HG03280 (cell line): ENCODE results near the gene HOATZ.

Experiments used
- ATAC-seq: cut with Tn5 transposase; IDR thresholded peaks from one replicate; pipeline ENCODE4 v1.9.1; 2021; ENCODE audit warnings: mild to moderate bottlenecking, moderate library complexity; ENCODE audit not compliant: unreplicated experiment

Gene HOATZ

DNA sequence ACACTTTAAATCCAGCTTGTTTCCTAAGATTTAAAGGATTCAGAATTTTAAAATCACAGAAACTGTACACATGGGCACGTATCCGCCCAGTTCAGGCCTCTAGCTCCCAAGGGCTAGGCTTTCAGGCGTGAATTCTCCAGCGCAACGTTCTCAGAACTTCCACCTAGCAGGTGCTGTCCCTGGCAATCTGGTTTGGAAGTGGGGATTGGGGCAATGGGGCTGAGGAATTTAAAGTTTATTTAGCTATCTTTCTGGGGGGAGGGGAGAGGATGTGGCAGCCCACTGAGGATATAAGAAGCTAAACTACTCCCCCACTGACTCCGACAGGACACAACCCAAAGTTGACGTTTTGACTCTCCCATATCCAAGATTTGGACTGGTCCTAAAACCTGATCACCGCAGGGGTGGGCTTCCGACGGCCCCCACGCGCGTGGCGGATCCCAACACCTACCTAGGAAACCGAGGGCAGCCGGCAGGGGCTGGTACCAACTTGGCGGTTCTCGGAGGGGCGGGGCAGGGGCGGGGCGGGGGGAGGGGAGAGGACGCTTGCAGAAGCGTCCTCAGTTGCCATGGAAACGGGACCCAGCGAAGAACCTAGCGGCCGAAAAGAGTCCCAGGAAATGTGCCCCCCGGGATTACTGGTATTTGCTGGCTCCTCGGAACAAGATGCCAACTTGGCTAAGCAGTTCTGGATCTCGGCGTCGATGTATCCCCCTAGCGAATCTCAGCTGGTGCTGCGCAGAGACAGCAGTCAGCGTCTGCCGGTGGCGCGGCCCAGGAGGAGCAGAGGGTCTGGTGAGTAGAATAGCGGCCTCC, at the start of gene HOATZ:
HOATZ (plus strand) TSS at position 563 of the 816 bp plus-strand sequence; CDS start at position 570, 7 bp downstream.
- no peak for ATAC-seq

DNA sequence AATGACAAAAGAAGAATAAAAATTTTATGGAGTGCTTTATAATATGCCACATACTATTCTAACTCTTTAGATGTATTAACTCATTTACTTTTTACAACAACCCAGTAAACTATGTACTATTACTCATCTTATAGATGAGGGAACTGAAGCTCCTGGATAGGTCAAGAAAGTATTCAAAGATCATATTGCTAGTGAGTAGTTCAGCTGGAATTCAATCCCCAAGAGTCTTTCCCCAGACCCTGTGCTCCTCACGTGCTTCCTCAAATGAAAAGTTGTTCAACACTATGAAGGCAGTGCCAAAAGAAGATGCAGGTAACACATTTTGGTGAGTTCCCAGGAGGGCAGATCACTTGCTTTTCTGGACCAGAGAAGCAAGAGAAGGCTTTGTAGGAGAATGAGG, 49.2 kb upstream of the HOATZ start:
- no peak for ATAC-seq

DNA sequence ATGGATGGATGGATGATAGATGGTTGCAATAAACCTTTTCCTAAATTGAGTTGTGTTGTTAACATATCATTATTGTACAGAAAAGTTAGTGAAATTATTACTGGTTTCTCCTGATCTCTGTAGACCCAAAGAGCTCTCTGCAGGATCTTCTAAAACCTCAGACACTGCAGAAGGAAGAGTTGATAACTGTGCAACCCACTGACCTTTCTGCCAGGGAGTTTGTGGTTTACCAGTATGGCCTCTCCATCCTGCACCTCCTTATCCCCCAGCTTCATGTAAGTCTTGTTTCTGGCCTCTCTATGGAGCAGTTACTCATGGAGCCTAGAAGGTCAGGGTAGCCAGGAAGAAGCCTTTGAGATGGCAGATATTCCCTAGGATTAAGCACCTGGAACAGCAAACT, 48.0 kb upstream of the HOATZ start:
- no peak for ATAC-seq

DNA sequence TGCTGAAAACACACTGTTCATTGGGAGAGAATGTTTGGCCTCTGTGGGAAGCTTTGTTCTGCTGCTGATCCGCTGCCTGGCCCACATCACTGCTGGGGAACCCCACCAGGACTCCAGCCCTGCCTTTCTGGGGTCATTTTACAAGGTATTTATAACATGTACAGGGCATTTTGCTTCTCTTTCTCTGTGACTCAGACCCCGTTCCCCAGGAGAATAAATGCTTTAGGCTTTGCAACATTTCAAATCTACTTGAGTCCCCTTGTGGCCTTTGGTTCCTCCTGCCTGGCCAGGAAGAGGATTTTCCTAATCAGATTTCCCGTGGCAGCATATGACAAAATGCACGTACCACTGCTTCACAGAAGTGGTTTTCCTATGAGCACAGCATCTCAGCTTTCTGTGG, 45.4 kb upstream of the HOATZ start:
- no peak for ATAC-seq

DNA sequence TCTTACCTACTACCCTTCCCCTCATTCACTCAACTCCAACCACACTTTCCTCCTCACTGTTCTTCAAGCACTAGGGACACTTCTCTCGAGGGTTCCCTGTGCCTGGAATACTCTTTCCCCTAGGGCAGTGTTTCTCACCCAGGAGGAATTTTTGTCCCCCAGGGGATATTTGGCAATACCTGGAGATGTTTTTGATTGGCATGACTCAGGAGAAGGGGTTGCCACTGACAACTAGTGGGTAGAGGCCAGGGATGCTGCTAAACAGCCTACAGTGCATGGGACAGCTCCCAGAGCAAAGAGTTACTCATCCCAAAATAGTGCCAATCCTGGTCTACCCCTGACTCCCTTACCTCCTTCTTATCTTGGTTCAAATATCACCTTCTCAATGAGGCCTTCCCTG, 42.4 kb upstream of the HOATZ start:
- no peak for ATAC-seq

DNA sequence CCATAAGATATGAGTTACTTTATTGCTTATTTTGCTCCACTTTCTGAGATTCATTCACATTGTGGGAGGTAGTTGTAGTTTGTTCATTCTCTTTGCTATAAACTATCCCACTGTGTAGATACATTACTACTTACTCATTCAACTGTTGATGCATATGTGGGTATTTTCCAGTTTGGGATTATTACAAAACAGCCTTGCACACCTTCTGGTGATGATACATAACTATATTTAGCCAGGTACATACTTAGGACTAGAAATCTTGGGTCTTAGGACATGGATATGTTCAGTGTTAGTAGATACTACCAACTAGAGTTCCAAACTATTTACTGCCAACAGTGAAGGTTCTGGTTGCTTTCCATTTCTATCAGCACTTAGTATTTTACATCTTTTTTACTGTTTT, 40.1 kb upstream of the HOATZ start:
- no peak for ATAC-seq

DNA sequence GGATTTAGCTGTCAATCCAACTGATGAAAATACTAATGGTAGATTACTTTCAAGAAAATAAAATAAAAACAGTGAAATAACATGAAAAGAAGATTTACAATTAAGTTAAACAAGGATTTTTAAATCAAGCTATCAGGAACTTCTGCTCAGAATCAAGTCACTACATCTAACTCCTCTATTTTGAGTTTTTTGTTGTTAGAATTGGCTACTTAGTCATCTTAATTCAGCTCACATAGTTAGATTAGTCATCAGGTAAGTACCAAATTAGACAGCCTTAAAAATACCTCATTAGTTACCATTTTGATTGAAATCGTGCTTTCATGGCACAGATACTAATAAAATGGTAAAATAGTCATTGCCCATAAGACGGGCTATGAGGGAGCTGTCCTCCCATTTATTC, 38.2 kb upstream of the HOATZ start:
- ATAC-seq, result no peak

DNA sequence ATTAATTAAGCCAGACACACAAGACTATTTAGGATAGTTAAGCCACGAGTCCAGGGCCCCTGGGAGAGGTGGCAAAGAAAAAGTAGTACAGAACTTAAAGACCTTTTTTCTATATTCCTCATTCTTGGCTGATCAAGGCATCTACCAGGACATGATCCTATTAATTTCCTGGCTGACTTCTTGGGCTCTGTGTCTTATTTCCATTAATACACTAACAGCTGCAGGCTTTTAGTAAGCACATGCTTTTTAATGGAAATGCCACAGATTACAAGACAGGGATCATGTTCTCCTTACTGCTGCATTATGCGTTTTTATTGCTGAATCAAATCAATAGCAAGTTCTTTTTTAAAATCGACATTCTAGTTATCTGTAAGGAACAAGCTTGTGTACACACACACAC, 37.6 kb upstream of the HOATZ start:
- no peak for ATAC-seq

DNA sequence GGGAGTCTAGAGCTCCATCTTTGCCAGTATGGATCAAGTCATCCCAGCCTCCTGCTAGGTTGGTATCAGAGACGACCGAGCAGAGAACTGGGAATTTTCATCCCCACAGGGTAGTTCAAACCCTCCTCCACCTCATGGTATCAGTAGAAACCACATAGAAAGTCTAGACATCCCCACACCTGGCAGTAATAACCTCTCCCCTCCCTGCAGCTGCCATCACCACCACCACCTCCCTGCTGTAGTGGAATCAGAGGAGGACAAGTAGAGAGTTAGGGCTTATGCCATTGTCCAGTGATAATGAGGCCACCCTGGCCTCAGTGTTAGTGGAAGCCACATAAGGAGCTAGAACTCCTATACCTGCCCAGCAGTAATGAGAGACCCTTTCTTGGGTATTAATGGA, 36.7 kb upstream of the HOATZ start:
- no peak for ATAC-seq

DNA sequence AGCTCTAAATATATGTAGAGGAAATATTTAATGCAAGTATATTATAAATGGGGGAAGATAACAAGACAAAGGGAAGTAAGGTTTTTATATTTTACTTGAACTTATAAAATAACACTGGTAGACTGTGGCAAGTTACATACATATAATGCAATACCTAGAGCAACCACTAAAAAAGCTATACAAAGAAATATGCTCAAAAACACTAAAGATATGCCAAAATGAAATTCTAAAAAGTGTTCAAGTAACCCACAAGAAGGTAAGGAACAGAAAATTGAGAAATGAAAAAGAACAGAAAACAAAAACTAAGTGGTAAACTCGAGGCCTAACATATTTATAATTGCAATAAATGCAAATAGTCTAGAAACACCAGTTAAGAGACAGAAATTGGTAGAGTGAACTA, 34.9 kb upstream of the HOATZ start:
- no peak for ATAC-seq

DNA sequence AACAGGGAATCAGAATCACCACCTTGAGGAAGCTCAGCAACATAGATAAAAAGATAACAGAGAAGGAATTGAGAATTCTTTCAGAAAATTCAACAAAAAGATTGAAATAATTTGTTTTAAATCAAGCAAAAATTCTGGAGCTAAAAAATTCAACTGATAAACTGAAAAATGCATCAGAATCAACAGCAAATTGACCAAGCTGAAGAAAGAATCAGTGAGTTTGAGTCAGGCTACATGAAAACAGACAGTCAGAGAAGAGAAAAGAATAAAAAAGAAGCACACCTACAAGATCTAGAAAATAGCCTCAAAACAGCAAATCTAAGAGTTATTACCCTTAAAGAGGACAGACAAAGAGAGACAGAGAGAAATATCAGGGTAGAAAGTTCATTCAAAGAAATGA, 31.1 kb upstream of the HOATZ start:
- no peak for ATAC-seq

DNA sequence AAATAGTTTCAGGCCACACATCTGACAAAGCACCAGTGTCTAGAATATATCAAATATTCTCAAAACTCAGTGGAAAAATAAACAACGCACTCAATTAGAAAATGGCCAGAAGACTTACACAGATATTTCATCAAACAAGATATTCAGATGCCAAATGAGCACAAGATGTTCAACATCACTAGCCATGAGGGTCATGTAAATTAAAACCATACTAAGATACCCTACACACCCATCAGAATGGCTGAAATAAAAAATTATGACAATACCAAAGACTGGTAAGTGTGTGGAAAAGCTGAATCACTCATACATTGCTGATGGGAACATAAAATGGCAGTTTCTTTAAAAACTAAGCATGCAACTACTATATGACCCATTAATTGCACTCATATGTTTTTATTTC, 24.1 kb upstream of the HOATZ start:
- no peak for ATAC-seq

DNA sequence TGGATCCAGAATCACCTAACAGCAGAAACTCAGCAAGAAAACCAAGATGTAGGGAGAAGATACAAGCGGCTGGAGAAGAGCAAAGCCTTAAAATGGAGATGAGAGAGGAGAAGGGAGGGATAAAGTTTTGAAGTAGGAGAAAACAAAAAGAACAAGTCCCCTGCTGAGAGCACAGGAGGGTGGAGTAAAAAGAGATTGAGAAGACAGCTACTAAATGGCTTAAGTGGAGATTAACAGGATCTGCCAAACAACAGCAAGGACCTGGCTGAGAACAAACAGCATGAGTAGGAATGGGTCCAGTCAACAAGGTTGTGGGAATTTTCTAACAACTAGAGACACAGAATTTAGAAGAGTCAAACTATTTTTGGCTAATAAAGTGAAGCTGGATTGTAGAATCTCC, 20.5 kb upstream of the HOATZ start:
- ATAC-seq, result no peak

DNA sequence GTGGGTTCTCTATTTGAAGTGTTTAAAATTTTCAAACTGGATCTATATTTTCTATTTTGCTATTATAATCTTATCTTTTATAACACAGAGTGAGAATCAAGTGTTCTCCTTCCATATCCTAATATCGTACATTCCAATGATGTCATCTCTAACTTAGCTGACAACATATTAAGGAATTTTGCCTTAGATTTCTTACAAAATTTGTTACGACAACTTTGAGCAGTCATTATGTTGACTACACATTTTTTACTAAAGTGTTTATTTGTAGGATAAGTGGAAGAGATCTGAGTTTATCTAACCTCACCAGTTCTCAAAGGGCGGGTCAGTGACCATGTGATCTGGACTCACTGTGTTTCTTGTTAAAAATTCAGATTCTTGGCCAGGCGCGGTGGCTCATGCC, 15.1 kb upstream of the HOATZ start:
- ATAC-seq, result no peak

DNA sequence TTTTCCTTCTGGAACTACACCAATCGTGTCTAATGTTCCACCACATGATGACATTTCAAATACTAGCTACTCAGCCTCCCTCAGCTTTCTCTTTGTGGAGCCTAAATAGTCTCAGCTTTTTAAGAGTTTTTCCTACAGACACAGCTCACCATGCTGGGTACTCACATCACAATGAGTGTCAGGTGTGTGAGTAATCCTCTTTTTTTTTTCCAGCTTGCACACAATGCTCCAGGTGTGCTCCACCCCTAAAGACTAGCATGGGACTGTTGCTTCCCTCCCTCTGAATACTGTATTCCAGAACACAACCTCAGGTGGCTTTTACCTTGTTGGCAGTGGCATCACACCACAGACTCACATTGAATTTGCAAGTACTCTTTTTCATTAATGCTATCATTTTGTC, 14.1 kb upstream of the HOATZ start:
- ATAC-seq, result no peak

DNA sequence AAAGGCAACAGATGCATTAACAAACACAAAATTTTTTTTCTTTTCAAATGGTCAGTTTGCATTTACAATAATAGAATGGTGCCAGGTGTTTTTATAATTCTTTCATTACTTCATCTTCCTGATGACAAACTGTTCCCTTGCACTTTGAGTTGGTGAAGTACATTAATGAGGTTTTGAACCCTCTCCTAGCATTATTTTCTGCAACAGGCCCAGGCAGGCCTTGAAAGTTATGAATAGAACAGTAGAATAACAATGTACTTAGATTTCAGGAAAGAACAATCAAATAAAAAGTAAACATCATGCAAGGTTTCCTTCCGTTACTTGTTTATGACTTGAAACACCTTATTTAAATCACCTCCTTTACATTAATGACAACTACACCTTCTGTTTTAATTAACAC, 12.0 kb upstream of the HOATZ start:
- ATAC-seq, result no peak

DNA sequence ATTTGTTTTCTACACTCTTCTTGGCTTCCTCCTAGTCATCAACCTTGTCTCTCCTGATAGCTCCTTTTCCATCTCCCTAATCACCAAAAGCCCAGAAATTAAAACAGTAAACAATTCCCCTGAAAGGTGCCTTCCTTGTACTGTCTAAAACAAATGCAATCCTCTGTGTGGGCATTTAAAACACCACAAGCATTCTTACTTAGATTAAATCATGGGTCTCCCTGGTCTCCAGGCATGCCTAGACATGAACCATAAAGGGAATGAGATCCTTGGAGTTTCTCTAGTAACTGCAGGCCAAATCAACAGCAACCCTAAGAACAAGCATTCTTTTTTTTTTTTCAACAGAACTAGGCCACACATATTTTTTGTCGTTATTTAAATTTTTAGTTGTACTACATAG, 4.3 kb upstream of the HOATZ start:
- ATAC-seq, result no peak

DNA sequence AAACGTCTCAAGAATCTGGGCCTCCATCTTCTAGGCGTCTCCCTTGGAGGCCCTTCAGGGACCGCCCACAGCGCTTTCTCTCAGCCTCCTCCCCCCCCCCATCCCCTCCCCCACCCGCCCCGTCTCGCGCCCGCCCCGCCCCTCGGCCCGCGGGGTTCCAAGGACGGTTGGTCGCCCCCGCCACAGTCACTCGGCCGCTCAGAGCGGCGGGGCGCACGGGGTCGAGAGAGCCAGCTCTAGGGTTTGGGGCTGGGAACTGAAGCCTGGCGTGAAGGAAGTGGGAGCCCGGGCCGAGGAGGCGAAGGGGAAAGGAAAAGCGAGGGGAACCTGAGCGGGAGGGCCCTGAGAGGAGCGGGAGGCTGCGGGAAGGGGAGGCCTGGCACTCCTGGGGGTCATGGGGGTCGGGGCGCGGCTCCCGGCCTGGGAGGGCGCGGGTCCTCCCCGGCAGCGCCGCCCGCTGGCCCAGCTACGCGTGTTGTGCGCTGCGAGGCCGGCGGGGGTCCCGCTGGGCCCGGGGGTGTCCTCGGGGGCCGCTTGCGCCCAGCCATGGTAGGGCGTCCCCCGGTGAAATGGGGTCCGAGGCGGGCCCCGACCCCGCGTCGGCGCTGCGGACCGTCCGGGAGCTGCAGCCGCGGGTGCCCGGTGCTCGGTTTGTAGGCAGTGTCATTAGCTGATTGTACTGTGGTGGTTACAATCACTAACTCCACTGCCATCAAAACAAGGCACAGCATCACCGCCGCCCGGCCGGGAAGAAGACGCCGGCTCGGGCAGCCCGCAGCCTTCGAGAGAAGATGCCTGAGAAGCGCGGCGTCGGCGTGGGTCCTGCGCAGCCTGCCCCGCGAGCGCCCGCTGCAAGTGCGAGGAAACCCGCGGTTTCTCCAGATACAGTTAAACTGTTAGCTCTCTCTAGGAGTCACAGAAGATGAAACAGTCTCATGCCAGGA, 2.0 kb upstream of the HOATZ start, which contains the start of gene BTG4:
BTG4 (minus strand) TSS at position 91 of the 944 bp plus-strand sequence. CDS start 13,610 bp downstream, outside the sequence.
- no peak for ATAC-seq

DNA sequence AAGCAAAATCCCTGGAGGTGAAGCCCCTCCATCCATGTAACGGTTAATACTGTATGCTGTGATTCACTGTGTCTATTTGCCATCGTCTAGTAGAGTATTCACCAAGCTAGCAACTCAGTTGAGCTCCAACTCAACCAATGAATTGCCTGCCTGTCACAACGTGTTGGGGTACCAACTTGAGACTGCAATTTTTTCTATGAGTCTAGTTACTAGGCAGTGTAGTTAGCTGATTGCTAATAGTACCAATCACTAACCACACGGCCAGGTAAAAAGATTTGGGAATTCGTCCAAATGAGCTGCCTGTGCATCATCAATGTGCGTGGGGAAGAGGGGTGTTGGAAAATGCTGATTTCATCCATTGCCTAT, 1.4 kb upstream of the HOATZ start:
- ATAC-seq, result no peak

DNA sequence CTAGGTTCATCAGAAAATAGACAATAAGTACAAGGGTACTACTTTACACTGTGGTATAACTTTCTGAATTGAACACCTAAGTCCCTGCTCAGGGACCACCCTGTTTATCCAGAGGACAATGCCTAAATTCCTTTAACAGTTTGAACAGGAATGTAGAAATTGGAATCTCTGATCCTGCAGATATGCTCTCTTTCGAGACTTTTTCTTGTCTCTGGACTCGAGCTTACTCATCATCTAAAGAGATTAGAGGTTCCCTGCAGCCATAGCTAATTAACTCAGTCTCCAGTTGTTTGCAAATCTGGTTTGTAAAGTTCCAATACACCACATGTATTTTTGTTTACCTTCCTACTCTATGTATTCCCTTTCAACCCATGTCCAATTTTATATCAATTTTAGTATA, 1.0 kb downstream of the HOATZ start:
- no peak for ATAC-seq

DNA sequence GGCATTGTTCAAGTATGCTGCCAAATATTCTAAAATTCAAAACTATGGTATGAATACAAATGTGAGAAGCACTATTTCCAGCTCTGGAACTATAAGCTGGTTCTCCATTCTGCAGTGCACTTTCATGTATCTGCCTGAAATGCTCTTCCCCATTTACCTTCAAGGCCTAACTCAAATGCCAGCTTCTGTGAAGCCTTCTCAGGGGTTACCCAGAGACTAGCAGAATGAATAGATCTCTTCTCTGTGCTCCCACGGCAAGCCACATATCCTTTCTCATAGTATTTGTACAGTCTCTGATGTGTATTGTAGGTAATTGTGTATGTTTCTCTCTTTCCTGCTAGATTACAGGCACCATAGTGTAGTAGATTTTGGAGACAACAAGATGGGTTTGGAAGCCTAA, 4.1 kb downstream of the HOATZ start:
- no peak for ATAC-seq

DNA sequence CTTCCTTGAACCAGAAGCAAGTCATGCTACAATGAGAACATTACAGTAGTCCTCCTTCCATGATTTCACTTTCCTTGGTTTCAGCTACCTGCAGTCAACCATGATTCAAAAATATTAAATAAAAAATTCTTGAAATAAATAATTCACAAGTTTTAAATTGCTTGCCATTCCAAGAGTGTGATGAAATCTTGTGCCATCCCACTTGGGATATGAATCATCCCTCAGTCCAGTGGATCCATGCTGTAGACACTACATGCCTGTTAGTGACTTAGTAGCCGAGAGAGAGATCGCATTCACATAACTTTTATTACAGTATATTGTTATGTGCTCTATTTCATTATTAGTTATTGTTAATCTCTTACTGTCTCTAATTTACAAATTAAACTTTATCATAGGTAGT, 6.0 kb downstream of the HOATZ start:
- no peak for ATAC-seq
